Astrocyte (in vitro differentiated cells and primary cell): Measurements from ENCODE around the gene SMOC2. TPM values are rescaled to one million over a fixed set of nuclear protein-coding genes. Genes with fewer than 3 reads are reported as not detected.

Experiments
- DNase-seq: peaks from one replicate; pipeline ENCODE4 v3.0.0-alpha.2; 2010; ENCODE audit warnings: low read depth
- FAIRE-seq: peaks from 2 replicates; lab custom pipeline; 2011; peaks lifted over from hg19 to GRCh38; lab: Jason Lieb, UNC
- H2AFZ ChIP-seq: 2 replicates; pipeline ENCODE4 v1.6.0; 2012; ENCODE audit warnings: low read depth, low read length, inconsistent platforms
- H3K27ac ChIP-seq: 2 replicates; pipeline ENCODE4 v1.5.1; 2011; ENCODE audit warnings: low read depth, low read length, inconsistent platforms
- H3K27me3 ChIP-seq: 2 replicates; pipeline ENCODE4 v1.6.0; 2011; ENCODE audit warnings: low read length, inconsistent platforms; ENCODE audit not compliant: insufficient read depth
- H3K36me3 ChIP-seq: 2 replicates; pipeline ENCODE4 v1.5.1; 2011; ENCODE audit warnings: low read length, inconsistent platforms; ENCODE audit not compliant: insufficient read depth
- H3K4me1 ChIP-seq: 2 replicates; pipeline ENCODE4 v1.5.1; 2011; ENCODE audit warnings: low read length, inconsistent platforms; ENCODE audit not compliant: insufficient read depth
- H3K4me2 ChIP-seq: 2 replicates; pipeline ENCODE4 v1.6.0; 2012; ENCODE audit warnings: low read length, inconsistent platforms
- H3K4me3 ChIP-seq: 2 replicates; pipeline ENCODE4 v1.5.1; 2011; ENCODE audit warnings: low read depth, mild to moderate bottlenecking, low read length, inconsistent platforms; ENCODE audit not compliant: insufficient read depth
- H3K79me2 ChIP-seq: 2 replicates; pipeline ENCODE4 v1.6.0; 2012; ENCODE audit warnings: mild to moderate bottlenecking, low read length, inconsistent platforms; ENCODE audit not compliant: insufficient read depth
- H3K9ac ChIP-seq: 2 replicates; pipeline ENCODE4 v1.6.0; 2012; ENCODE audit warnings: mild to moderate bottlenecking, low read length, inconsistent platforms
- H3K9me3 ChIP-seq: 2 replicates; pipeline ENCODE4 v1.5.1; 2012; ENCODE audit warnings: low read depth, mild to moderate bottlenecking, low read length, inconsistent platforms; ENCODE audit not compliant: insufficient read depth
- H4K20me1 ChIP-seq: 2 replicates; pipeline ENCODE4 v1.6.0; 2012; ENCODE audit warnings: low read length, inconsistent platforms; ENCODE audit not compliant: insufficient read depth
- H3K27ac Mint-ChIP-seq: one replicate; pipeline ENCODE4 v1.8.0; 2021; ENCODE audit warnings: mild to moderate bottlenecking, mixed read lengths; ENCODE audit not compliant: unreplicated experiment
- H3K27me3 Mint-ChIP-seq: one replicate; pipeline ENCODE4 v1.8.0; 2021; ENCODE audit warnings: low read depth, mixed read lengths; ENCODE audit not compliant: unreplicated experiment
- H3K36me3 Mint-ChIP-seq: one replicate; pipeline ENCODE4 v1.8.0; 2021; ENCODE audit warnings: low read depth, mixed read lengths; ENCODE audit not compliant: unreplicated experiment
- H3K4me1 Mint-ChIP-seq: one replicate; pipeline ENCODE4 v1.8.0; 2021; ENCODE audit warnings: low read depth, mixed read lengths; ENCODE audit not compliant: unreplicated experiment
- H3K4me3 Mint-ChIP-seq: one replicate; pipeline ENCODE4 v1.8.0; 2021; ENCODE audit warnings: mild to moderate bottlenecking, moderate library complexity, mixed read lengths; ENCODE audit not compliant: unreplicated experiment
- H3K9me3 Mint-ChIP-seq: one replicate; pipeline ENCODE4 v1.8.0; 2021; ENCODE audit warnings: mild to moderate bottlenecking, mixed read lengths; ENCODE audit not compliant: unreplicated experiment
- CTCF ChIP-seq: IDR thresholded peaks from 2 replicates; pipeline ENCODE4 v1.5.1; 2011; ENCODE audit warnings: low read depth, mild to moderate bottlenecking, inconsistent platforms, low read length, moderate library complexity; ENCODE audit not compliant: insufficient read depth
- EZH2 ChIP-seq: IDR thresholded peaks from 2 replicates; pipeline ENCODE4 v1.6.1; 2012; ENCODE audit warnings: mild to moderate bottlenecking, low read length, inconsistent platforms; ENCODE audit not compliant: insufficient read depth
- total RNA-seq: library from RNA; stranded (reverse); gene quantifications from 2 replicates; pipeline ENCODE4 v1.2.1, GENCODE V29; 2021

The SMOC2 gene
- total RNA-seq, 1 donor from 2014 or later = 0.93 TPM

DNA sequence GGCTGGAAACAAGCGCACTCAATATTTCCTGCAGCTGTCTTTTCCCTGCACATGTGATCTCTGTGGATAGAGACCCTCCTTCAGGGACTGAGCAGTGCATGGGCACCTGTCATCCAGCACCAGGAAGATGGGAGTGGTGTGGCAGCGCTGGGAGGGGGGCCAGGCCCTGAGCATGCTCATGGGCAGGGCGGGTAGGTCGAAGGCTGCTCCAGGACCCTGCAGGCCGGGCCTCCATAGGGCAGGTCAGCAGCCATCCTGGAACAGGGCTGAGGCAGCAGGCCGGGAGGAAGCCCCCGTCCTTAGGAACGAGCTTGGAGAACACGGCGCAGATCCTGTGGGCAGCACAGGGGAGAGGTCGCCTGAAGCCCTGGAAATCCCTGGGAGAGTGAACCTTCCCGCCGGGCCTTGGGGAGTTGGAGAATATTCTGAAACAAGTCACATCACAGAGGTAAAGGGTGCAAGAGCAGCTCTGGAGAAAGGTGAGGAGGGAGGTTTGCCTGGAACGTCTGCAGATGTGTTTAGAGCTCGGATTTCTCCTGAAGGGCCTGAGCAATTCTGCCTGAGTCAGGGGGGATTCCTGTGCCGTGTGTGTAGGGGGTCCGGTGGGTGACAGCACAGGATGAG is 133.2 kb downstream of the SMOC2 start:
- Histone ChIP-seq H4K20me1 (no peaks in the 10 kb centered on the region), H3K9me3 (no peaks in the 10 kb centered on the region), H3K79me2 (no peaks in the 10 kb centered on the region), H3K27ac (no peak overlapping the region), H2AFZ (no peak overlapping the region), H3K4me3 (no peak overlapping the region), H3K9ac (no peak overlapping the region), H3K36me3 (no peaks in the 10 kb centered on the region), H3K27me3 (no peaks in the 10 kb centered on the region), H3K4me1 (no peaks in the 10 kb centered on the region), H3K4me2 (no peak overlapping the region)
- Mint-ChIP-seq H3K27me3 (peaks cover 16% of the 10 kb centered on the region), H3K4me1 (peaks cover 4% of the 10 kb centered on the region), H3K27ac (no peak overlapping the region), H3K9me3 (peaks cover 4% of the 10 kb centered on the region), H3K4me3 (no peak overlapping the region), H3K36me3 (peaks cover 2% of the 10 kb centered on the region)
- DNase-seq = no peak
- TF ChIP-seq CTCF = no peak
- no peak for TF ChIP-seq EZH2
- FAIRE-seq = no peak

DNA sequence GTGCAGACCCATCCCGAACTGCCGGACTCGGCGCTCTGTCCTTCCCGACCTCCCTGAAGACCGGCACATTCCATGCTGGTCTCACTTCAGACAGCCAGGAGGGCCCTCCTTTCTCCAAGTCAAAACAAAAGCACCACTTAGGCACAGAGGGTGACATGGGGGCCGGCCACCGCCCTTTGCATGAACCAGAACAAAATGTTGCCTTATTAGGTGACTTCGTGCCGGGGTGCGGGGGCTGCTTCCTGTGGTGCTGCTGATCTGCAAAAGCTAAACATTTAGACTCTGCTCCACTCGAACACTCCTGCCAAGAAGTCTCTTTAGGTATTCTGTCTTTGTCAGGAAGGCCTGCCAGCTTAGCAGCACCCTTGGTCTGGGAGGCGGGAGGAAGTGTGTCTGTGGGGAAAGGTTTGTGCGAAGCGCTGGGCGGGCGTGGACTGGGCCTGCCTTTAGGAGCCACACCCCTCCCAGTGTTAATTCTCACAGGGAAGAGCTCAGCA is 133.8 kb downstream of the SMOC2 start:
- FAIRE-seq (no peak), DNase-seq (no peak)
- H3K4me1 ChIP-seq = no peaks in the 10 kb centered on the region
- no peaks in the 10 kb centered on the region for H4K20me1 ChIP-seq
- H2AFZ ChIP-seq = no peak overlapping the region
- TF ChIP-seq CTCF = no peak
- no peak for TF ChIP-seq EZH2
- H3K9ac ChIP-seq = no peak overlapping the region
- no peak overlapping the region for H3K4me3 Mint-ChIP-seq
- no peaks in the 10 kb centered on the region for H3K36me3 ChIP-seq
- peaks cover 16% of the 10 kb centered on the region for H3K27me3 Mint-ChIP-seq
- H3K27ac Mint-ChIP-seq = no peak overlapping the region
- H3K79me2 ChIP-seq = no peaks in the 10 kb centered on the region
- H3K4me1 Mint-ChIP-seq = peaks cover 5% of the 10 kb centered on the region
- H3K27ac ChIP-seq = no peak overlapping the region
- no peak overlapping the region for H3K4me3 ChIP-seq
- H3K4me2 ChIP-seq = no peak overlapping the region
- no peaks in the 10 kb centered on the region for H3K9me3 ChIP-seq
- H3K27me3 ChIP-seq = no peaks in the 10 kb centered on the region
- peaks cover 2% of the 10 kb centered on the region for H3K36me3 Mint-ChIP-seq
- H3K9me3 Mint-ChIP-seq = peaks cover 3% of the 10 kb centered on the region
